ENCODE measurements around the gene F13A1.

DNA sequence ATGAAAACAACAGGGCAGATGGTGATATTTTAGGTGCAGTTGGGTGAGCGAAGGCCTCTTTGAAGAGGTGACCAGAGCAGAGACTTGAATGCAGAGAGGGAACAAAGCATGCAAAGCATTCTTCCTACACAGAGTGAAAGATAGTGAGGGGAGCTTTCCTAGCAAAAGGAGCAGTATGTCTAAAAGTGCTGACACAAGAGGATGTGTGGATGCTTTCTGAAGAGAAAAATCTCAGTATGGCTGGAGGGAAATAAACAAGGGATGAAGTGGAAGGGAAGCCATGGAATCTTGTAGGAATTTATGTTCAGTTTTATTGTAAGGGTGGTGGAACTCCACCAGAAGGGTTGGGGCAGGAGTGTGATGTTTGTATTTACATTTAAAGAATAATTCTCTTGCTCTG is 128.6 kb downstream of the F13A1 start:
- TF ChIP-seq CTCF (IDR thresholded peaks at IDR 0.05) (no peak), POLR2A (IDR thresholded peaks at IDR 0.05) (no peak)

All from testis (tissue), 2 donors.